Gastrocnemius medialis (tissue), 4 donors: ENCODE data around the gene CPXM2.

Experiments
- POLR2A ChIP-seq, 2 donors: fragments of 450-650 bp; IDR thresholded peaks; one replicate each; pipeline ENCODE4 v1.6.1; 2017; ENCODE audit warnings: antibody characterized with exemption in 2 of 2, mild to moderate bottlenecking in 2 of 2, moderate library complexity in 2 of 2
- TF ChIP-seq, protein P1 (sequence below), 5 experiments: fragments of 450-650 bp in 3 of 5; fragments of 200-600 bp in 2 of 5; sonication (generic) in 2 of 5; IDR thresholded peaks in 4 of 5; conservative IDR thresholded peaks in 1 of 5; 1 replicate in 4 of 5; 2 replicates in 1 of 5; pipeline ENCODE4 v1.5.1; 2016 to 2019; ENCODE audit warnings: antibody characterized with exemption in 5 of 5, mild to moderate bottlenecking in 3 of 5, moderate library complexity in 3 of 5

GRCh38 chr10:123909866-123910265, 18.3 kb upstream of the CPXM2 start:
- TF ChIP-seq, protein P1, sequence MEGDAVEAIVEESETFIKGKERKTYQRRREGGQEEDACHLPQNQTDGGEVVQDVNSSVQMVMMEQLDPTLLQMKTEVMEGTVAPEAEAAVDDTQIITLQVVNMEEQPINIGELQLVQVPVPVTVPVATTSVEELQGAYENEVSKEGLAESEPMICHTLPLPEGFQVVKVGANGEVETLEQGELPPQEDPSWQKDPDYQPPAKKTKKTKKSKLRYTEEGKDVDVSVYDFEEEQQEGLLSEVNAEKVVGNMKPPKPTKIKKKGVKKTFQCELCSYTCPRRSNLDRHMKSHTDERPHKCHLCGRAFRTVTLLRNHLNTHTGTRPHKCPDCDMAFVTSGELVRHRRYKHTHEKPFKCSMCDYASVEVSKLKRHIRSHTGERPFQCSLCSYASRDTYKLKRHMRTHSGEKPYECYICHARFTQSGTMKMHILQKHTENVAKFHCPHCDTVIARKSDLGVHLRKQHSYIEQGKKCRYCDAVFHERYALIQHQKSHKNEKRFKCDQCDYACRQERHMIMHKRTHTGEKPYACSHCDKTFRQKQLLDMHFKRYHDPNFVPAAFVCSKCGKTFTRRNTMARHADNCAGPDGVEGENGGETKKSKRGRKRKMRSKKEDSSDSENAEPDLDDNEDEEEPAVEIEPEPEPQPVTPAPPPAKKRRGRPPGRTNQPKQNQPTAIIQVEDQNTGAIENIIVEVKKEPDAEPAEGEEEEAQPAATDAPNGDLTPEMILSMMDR (IDR thresholded peaks at IDR 0.05 in 4 of 5, conservative IDR thresholded peaks at IDR 0.05 in 1 of 5): no peak
- no peak for TF ChIP-seq POLR2A (IDR thresholded peaks at IDR 0.05)
